Keratinocyte (primary cell): ENCODE data around the gene CCDC181. TPM values are rescaled to one million over a fixed set of nuclear protein-coding genes. Genes with fewer than 3 reads are reported as not detected.

Source experiments
- DNase-seq: peaks from one replicate; pipeline ENCODE4 v3.0.0-alpha.2; 2011; ENCODE audit warnings: low read depth, missing footprints, low spot score
- FAIRE-seq: peaks from 2 replicates; lab custom pipeline; 2011; peaks lifted over from hg19 to GRCh38; lab: Jason Lieb, UNC
- H2AFZ ChIP-seq: 2 replicates; pipeline ENCODE4 v1.6.0; 2012; ENCODE audit warnings: low read length, control low read depth, inconsistent platforms; ENCODE audit not compliant: control insufficient read depth
- H3K27ac ChIP-seq: 2 replicates; pipeline ENCODE4 v1.5.1; 2011; ENCODE audit warnings: low read length; ENCODE audit not compliant: control insufficient read depth, insufficient read depth
- H3K27me3 ChIP-seq: 3 replicates; pipeline ENCODE4 v1.6.0; 2011; ENCODE audit warnings: low read length; ENCODE audit not compliant: control insufficient read depth, insufficient read depth; ENCODE audit errors: extremely low read depth
- H3K36me3 ChIP-seq, 2 experiments: 2 replicates in 1 of 2; 3 replicates in 1 of 2; pipeline ENCODE4 v1.5.1; 2011; ENCODE audit warnings: low read length in 2 of 2, mild to moderate bottlenecking in 1 of 2; ENCODE audit not compliant: control insufficient read depth in 2 of 2, insufficient read depth in 2 of 2; ENCODE audit errors: extremely low read depth in 1 of 2
- H3K4me1 ChIP-seq: 3 replicates; pipeline ENCODE4 v1.5.1; 2011; ENCODE audit warnings: low read length; ENCODE audit not compliant: control insufficient read depth, insufficient read depth; ENCODE audit errors: extremely low read depth
- H3K4me2 ChIP-seq: 3 replicates; pipeline ENCODE4 v1.6.0; 2011; ENCODE audit warnings: low read depth, low read length; ENCODE audit not compliant: control insufficient read depth, insufficient read depth; ENCODE audit errors: extremely low read depth
- H3K4me3 ChIP-seq, 3 experiments: fragments of 200-600 bp in 1 of 3; sonication (generic) in 1 of 3; 2 replicates in 2 of 3; 3 replicates in 1 of 3; pipeline ENCODE4 v1.5.1; 2011 to 2016; ENCODE audit warnings: low read length in 3 of 3, mild to moderate bottlenecking in 3 of 3, control low read depth in 2 of 3, inconsistent platforms in 1 of 3, low read depth in 1 of 3, mixed read lengths in 1 of 3, mixed run types in 1 of 3, moderate library complexity in 1 of 3; ENCODE audit not compliant: control insufficient read depth in 2 of 3, insufficient read depth in 2 of 3; ENCODE audit errors: extremely low read depth in 1 of 3
- H3K79me2 ChIP-seq: 2 replicates; pipeline ENCODE4 v1.6.0; 2012; ENCODE audit warnings: low read length; ENCODE audit not compliant: control insufficient read depth, insufficient read depth
- H3K9ac ChIP-seq: 3 replicates; pipeline ENCODE4 v1.6.0; 2011; ENCODE audit warnings: low read length; ENCODE audit not compliant: control insufficient read depth, insufficient read depth; ENCODE audit errors: extremely low read depth
- H3K9me1 ChIP-seq: 3 replicates; pipeline ENCODE4 v1.6.0; 2011; ENCODE audit warnings: low read length; ENCODE audit not compliant: control insufficient read depth, insufficient read depth; ENCODE audit errors: extremely low read depth
- H3K9me3 ChIP-seq: 2 replicates; pipeline ENCODE4 v1.5.1; 2012; ENCODE audit warnings: low read depth, low read length; ENCODE audit not compliant: control insufficient read depth
- H4K20me1 ChIP-seq: 3 replicates; pipeline ENCODE4 v1.6.0; 2011; ENCODE audit warnings: low read length; ENCODE audit not compliant: control insufficient read depth, insufficient read depth; ENCODE audit errors: extremely low read depth
- EZH2 ChIP-seq: IDR thresholded peaks from one replicate; pipeline ENCODE4 v1.6.1; 2012; ENCODE audit warnings: inconsistent platforms, mild to moderate bottlenecking, low read length, moderate library complexity
- dilution Hi-C: fragments of 300-500 bp; cut with MboI; formaldehyde crosslinking; loops from one replicate; pipeline ENCODE4 v1.7.0; 2020; ENCODE audit warnings: low sequenced_read_pairs; ENCODE audit not compliant: extremely low pct_ligation_motif_present
- polyA plus RNA-seq, 5 experiments: library from polyadenylated mRNA; depleted of rRNA in 3 of 5; stranded (reverse) in 3 of 5; stranded (forward) in 1 of 5; unstranded in 1 of 5; fragments of >200 nt; gene quantifications; 1 replicate in 1 of 5; 2 replicates in 3 of 5; 3 replicates in 1 of 5; pipeline versions ENCODE4 v1.2.1 to v1.2.3, GENCODE V29; 2011 to 2012; ENCODE audit warnings: missing spikeins in 2 of 5, low read depth in 1 of 5, low replicate concordance in 1 of 5
- TF ChIP-seq, protein P1 (sequence below), 3 experiments: IDR thresholded peaks in 1 of 3; conservative IDR thresholded peaks in 1 of 3; optimal IDR thresholded peaks in 1 of 3; 2 replicates in 2 of 3; 3 replicates in 1 of 3; pipeline versions ENCODE3 to v1.5.1; 2011; ENCODE audit warnings: low read length in 3 of 3, mild to moderate bottlenecking in 3 of 3, moderate library complexity in 2 of 3, control low read depth in 1 of 3, inconsistent platforms in 1 of 3; ENCODE audit not compliant: insufficient read depth in 2 of 3; ENCODE audit errors: extremely low read depth in 1 of 3

The CCDC181 gene
- polyA plus RNA-seq, 1 donor (not counting 4 experiments of a cell fraction or from before 2014, with no cell fraction given), result not detected

DNA sequence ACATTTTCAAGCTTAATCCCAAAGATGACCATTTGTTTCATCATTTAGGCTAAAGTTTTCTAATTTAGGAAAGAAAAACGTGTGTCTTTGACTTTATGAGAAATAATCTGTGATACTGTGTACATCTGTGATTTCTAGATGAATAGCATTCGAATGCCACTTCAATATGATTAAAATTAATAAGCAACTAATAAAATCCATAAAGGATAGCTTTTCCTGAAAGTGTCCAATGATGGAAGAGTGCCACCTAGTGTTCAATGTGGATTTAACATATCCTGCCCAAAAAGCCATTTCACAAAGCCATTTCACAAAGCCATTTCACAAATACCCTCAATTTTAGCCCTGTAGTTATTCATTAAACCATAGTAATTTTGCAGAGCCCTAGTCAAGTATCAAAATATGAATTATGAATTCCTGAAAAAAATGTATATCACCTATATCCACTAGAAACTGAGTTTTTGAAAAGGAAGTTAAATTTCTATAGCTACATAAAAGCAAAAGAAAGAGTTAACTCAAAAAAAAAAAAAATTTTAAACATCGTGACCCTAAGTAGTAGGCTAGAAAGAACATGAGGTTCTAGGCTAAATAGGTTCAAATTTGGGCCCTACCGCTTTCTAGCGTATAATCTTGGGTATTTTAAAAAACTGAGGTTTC is 78.8 kb downstream of the CCDC181 start:
- no peak for TF ChIP-seq EZH2
- TF ChIP-seq, protein P1, sequence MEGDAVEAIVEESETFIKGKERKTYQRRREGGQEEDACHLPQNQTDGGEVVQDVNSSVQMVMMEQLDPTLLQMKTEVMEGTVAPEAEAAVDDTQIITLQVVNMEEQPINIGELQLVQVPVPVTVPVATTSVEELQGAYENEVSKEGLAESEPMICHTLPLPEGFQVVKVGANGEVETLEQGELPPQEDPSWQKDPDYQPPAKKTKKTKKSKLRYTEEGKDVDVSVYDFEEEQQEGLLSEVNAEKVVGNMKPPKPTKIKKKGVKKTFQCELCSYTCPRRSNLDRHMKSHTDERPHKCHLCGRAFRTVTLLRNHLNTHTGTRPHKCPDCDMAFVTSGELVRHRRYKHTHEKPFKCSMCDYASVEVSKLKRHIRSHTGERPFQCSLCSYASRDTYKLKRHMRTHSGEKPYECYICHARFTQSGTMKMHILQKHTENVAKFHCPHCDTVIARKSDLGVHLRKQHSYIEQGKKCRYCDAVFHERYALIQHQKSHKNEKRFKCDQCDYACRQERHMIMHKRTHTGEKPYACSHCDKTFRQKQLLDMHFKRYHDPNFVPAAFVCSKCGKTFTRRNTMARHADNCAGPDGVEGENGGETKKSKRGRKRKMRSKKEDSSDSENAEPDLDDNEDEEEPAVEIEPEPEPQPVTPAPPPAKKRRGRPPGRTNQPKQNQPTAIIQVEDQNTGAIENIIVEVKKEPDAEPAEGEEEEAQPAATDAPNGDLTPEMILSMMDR (optimal IDR thresholded peaks at IDR 0.05 in 1 of 3, IDR thresholded peaks at IDR 0.05 in 1 of 3, conservative IDR thresholded peaks at IDR 0.05 in 1 of 3; ENCODE audit: extremely low read depth in 1 of 3, insufficient read depth in 2 of 3, low read length in 3 of 3), result peak in 2 of 3 experiments; percentile 56 to 57
- no peak for DNase-seq
- H3K27me3 ChIP-seq, result no peaks in the 10 kb centered on the region

GRCh38 chr1:169347688-169348382 is 79.4 kb downstream of the CCDC181 start:
- no peaks in the 10 kb centered on the region for H3K9me1 ChIP-seq

More for the DNA sequence above, 78.8 kb downstream of the CCDC181 start:
- Histone ChIP-seq H3K9me1 (no peaks in the 10 kb centered on the region), H3K79me2 (peaks cover 16% of the 10 kb centered on the region), H3K4me1 (no peaks in the 10 kb centered on the region), H3K4me2 (no peak overlapping the region), H3K36me3 (no peaks in the 10 kb centered on the region), H3K27ac (no peak overlapping the region), H2AFZ (no peak overlapping the region), H4K20me1 (no peaks in the 10 kb centered on the region), H3K4me3 (no peak overlapping the region), H3K9me3 (no peaks in the 10 kb centered on the region), H3K9ac (no peak overlapping the region)
- FAIRE-seq, result peak; percentile 74
- dilution Hi-C loops, result no loop called here

More at GRCh38 chr1:169347688-169348382, 79.4 kb downstream of the CCDC181 start:
- H3K36me3 ChIP-seq, result no peaks in the 10 kb centered on the region
- no peaks in the 10 kb centered on the region for H3K9me3 ChIP-seq
- H3K4me2 ChIP-seq, result no peak overlapping the region
- peaks cover 14% of the 10 kb centered on the region for H3K79me2 ChIP-seq
- DNase-seq (no peak), FAIRE-seq (no peak)
- TF ChIP-seq, protein P1 (optimal IDR thresholded peaks at IDR 0.05 in 1 of 3, IDR thresholded peaks at IDR 0.05 in 1 of 3, conservative IDR thresholded peaks at IDR 0.05 in 1 of 3; ENCODE audit: extremely low read depth in 1 of 3, insufficient read depth in 2 of 3, low read length in 3 of 3), result no peak
- TF ChIP-seq EZH2, result no peak
- dilution Hi-C loops, result no loop called here
- no peaks in the 10 kb centered on the region for H3K27me3 ChIP-seq
- H3K27ac ChIP-seq, result no peak overlapping the region
- H2AFZ ChIP-seq, result no peak overlapping the region
- no peaks in the 10 kb centered on the region for H4K20me1 ChIP-seq
- no peak overlapping the region for H3K9ac ChIP-seq
- H3K4me3 ChIP-seq, result no peak overlapping the region
- H3K4me1 ChIP-seq, result no peaks in the 10 kb centered on the region
